GM23338 (cell line): ENCODE data around the gene PXYLP1. TPM values are rescaled to one million over a fixed set of nuclear protein-coding genes. Genes with fewer than 3 reads are reported as not detected.

Experiments used
- ATAC-seq: fragments of 200-7000 bp; cut with Tn5 transposase; 3 replicates; pipeline ENCODE4 v1.9.1; 2020
- DNase-seq: peaks from one replicate; pipeline ENCODE4 v3.0.0-alpha.2; 2015; ENCODE audit warnings: low spot score
- H2AFZ ChIP-seq: fragments of 200-600 bp; sonication (generic); 2 replicates; pipeline ENCODE4 v1.8.0; 2016; ENCODE audit warnings: antibody characterized with exemption, mild to moderate bottlenecking, moderate library complexity
- H3F3A ChIP-seq: fragments of 200-600 bp; sonication (generic); replicated peaks from 2 replicates; pipeline ENCODE4 v1.8.0; 2017; ENCODE audit warnings: antibody characterized with exemption, mixed run types, low read depth
- H3K27ac ChIP-seq: fragments of 200-600 bp; sonication (generic); 2 replicates; pipeline ENCODE4 v1.6.1; 2016; ENCODE audit warnings: low read depth
- H3K27me3 ChIP-seq: fragments of 200-600 bp; sonication (generic); 2 replicates; pipeline ENCODE4 v1.8.0; 2016; ENCODE audit warnings: mild to moderate bottlenecking, mixed run types, moderate library complexity; ENCODE audit not compliant: insufficient read depth
- H3K36me3 ChIP-seq: fragments of 200-600 bp; sonication (generic); 2 replicates; pipeline ENCODE4 v1.8.0; 2016; ENCODE audit warnings: mild to moderate bottlenecking; ENCODE audit not compliant: insufficient read depth
- H3K4me1 ChIP-seq: fragments of 200-600 bp; sonication (generic); 2 replicates; pipeline ENCODE4 v1.8.0; 2016; ENCODE audit warnings: mild to moderate bottlenecking, moderate library complexity; ENCODE audit not compliant: insufficient read depth
- H3K4me2 ChIP-seq: fragments of 200-600 bp; sonication (generic); 2 replicates; pipeline ENCODE4 v1.7.1; 2017; ENCODE audit warnings: mixed run types
- H3K4me3 ChIP-seq: fragments of 200-600 bp; sonication (generic); 2 replicates; pipeline ENCODE4 v1.6.1; 2016; ENCODE audit warnings: mixed run types
- H3K79me2 ChIP-seq: fragments of 200-600 bp; sonication (generic); replicated peaks from 2 replicates; pipeline ENCODE4 v1.8.0; 2017; ENCODE audit warnings: mild to moderate bottlenecking; ENCODE audit not compliant: insufficient read depth
- H3K9me2 ChIP-seq: fragments of 200-600 bp; sonication (generic); 2 replicates; pipeline ENCODE4 v1.8.0; 2017; ENCODE audit not compliant: insufficient read depth
- H4K20me1 ChIP-seq: fragments of 200-600 bp; sonication (generic); replicated peaks from 2 replicates; pipeline ENCODE4 v1.8.0; 2017; ENCODE audit warnings: mild to moderate bottlenecking; ENCODE audit not compliant: insufficient read depth
- H3K27ac Mint-ChIP-seq: 2 replicates; pipeline ENCODE4 v1.8.0; 2020; ENCODE audit warnings: inconsistent platforms, mild to moderate bottlenecking, moderate library complexity, mixed read lengths
- H3K27me3 Mint-ChIP-seq: 3 replicates; pipeline ENCODE4 v1.8.0; 2022; ENCODE audit warnings: low read depth, mild to moderate bottlenecking, moderate library complexity, mixed read lengths, inconsistent platforms; ENCODE audit not compliant: insufficient read depth, poor library complexity
- H3K36me3 Mint-ChIP-seq: 3 replicates; pipeline ENCODE4 v1.8.0; 2021; ENCODE audit warnings: low read depth, mild to moderate bottlenecking, inconsistent platforms, moderate library complexity, mixed read lengths
- H3K4me1 Mint-ChIP-seq: 3 replicates; pipeline ENCODE4 v1.8.0; 2020; ENCODE audit warnings: mild to moderate bottlenecking, inconsistent platforms, mixed read lengths
- H3K4me3 Mint-ChIP-seq: 3 replicates; pipeline ENCODE4 v1.8.0; 2021; ENCODE audit warnings: moderate library complexity, mild to moderate bottlenecking, inconsistent platforms, mixed read lengths
- H3K9me3 Mint-ChIP-seq: 3 replicates; pipeline ENCODE4 v1.8.0; 2020; ENCODE audit warnings: moderate library complexity, mild to moderate bottlenecking, inconsistent platforms, mixed read lengths
- CREB1 ChIP-seq: fragments of 250-450 bp; sonication (Bioruptor Pico); IDR thresholded peaks from 2 replicates; pipeline ENCODE4 v1.5.0; 2020; ENCODE audit warnings: low read depth, mild to moderate bottlenecking, moderate library complexity
- CTCF ChIP-seq, 2 experiments: fragments of 200-600 bp in 1 of 2; sonication (generic) in 1 of 2; conservative IDR thresholded peaks; 2 replicates each; pipeline versions ENCODE4 v1.5.1 to v1.6.1; 2016 to 2017; ENCODE audit warnings: antibody characterized with exemption in 2 of 2, low read depth in 2 of 2, mild to moderate bottlenecking in 2 of 2, moderate library complexity in 1 of 2
- ETS1 ChIP-seq: IDR thresholded peaks from 2 replicates; pipeline ENCODE4 v1.6.1; 2016; ENCODE audit warnings: antibody characterized with exemption
- EZH2 ChIP-seq: fragments of 200-600 bp; sonication (generic); IDR thresholded peaks from one replicate; pipeline ENCODE4 v1.8.0; 2017; ENCODE audit warnings: antibody characterized with exemption, mild to moderate bottlenecking, low read depth; ENCODE audit not compliant: unreplicated experiment
- EZH2phosphoT487 ChIP-seq: fragments of 200-600 bp; sonication (generic); IDR thresholded peaks from one replicate; pipeline ENCODE4 v1.8.1; 2018; ENCODE audit warnings: antibody characterized with exemption; ENCODE audit not compliant: unreplicated experiment
- JUNB ChIP-seq: IDR thresholded peaks from one replicate; pipeline ENCODE4 v1.6.1; 2016; ENCODE audit warnings: antibody characterized with exemption; ENCODE audit not compliant: unreplicated experiment
- NANOG ChIP-seq: IDR thresholded peaks from 2 replicates; pipeline ENCODE4 v1.6.1; 2016; ENCODE audit warnings: antibody characterized with exemption, borderline replicate concordance
- POLR2AphosphoS5 ChIP-seq: IDR thresholded peaks from 2 replicates; pipeline ENCODE4 v1.6.1; 2016; ENCODE audit warnings: antibody characterized with exemption, low read depth
- STAT1 ChIP-seq: IDR thresholded peaks from one replicate; pipeline ENCODE4 v1.6.1; 2016; ENCODE audit warnings: antibody characterized with exemption; ENCODE audit not compliant: unreplicated experiment
- ZNF114 ChIP-seq: fragments of 250-450 bp; sonication (Bioruptor Pico); IDR thresholded peaks from 2 replicates; pipeline ENCODE4 v1.5.0; 2020; ENCODE audit warnings: mild to moderate bottlenecking, moderate library complexity
- ZNF462 ChIP-seq: fragments of 250-450 bp; sonication (Bioruptor Pico); IDR thresholded peaks from 2 replicates; pipeline ENCODE4 v1.5.0; 2020; ENCODE audit warnings: mild to moderate bottlenecking, moderate library complexity
- polyA plus RNA-seq: library from polyadenylated mRNA; unstranded; fragments of >200 nt; fragmentation: Nextera tagmentation; extraction: Ambion mirVana; gene quantifications from 2 replicates; pipeline ENCODE4 v1.2.1, GENCODE V29; 2016
- total RNA-seq: library from RNA; depleted of rRNA; stranded (reverse); fragments of >200 nt; shearing (Covaris generic); gene quantifications from 2 replicates; pipeline ENCODE4 v1.2.3, GENCODE V29; 2014

PXYLP1 gene
- total and polyA plus RNA-seq, 2 experiments from 2014 or later = 8.9 to 20.1 TPM

- Histone ChIP-seq H3K9me2 (no peaks in the 10 kb centered on the region), H3K27ac (no peak overlapping the region), H3K4me3 (no peak overlapping the region), H3F3A (no peaks in the 10 kb centered on the region), H3K79me2 (peaks cover 6% of the 10 kb centered on the region; the same call in 1 of the 2 replicates), H3K27me3 (no peaks in the 10 kb centered on the region), H3K4me2 (no peak overlapping the region), H3K36me3 (no peaks in the 10 kb centered on the region; the same call in 1 of the 2 replicates), H2AFZ (no peak overlapping the region), H4K20me1 (0 out of 2 replicates have a peak, but pooled peaks cover 4% of the 10 kb centered on the region), H3K4me1 (peaks cover 20% of the 10 kb centered on the region)
- Mint-ChIP-seq H3K27ac (no peak overlapping the region; the same call in 1 of the 2 replicates), H3K36me3 (peaks cover 8% of the 10 kb centered on the region; the same call in 2 of the 3 replicates), H3K9me3 (no peaks in the 10 kb centered on the region), H3K27me3 (peaks cover 4% of the 10 kb centered on the region), H3K4me3 (no peak overlapping the region), H3K4me1 (peaks cover 45% of the 10 kb centered on the region)
- no peak for DNase-seq
- no peak for TF ChIP-seq CREB1 (CRISPR knock-in tag)
- TF ChIP-seq JUNB = no peak
- TF ChIP-seq STAT1 = no peak
- TF ChIP-seq CTCF (conservative IDR thresholded peaks at IDR 0.05; ENCODE audit: low read depth in 2 of 2) = no peak
- no peak for TF ChIP-seq ZNF462
- no peak for TF ChIP-seq NANOG
- no peak for TF ChIP-seq EZH2
- no peak for TF ChIP-seq POLR2AphosphoS5
- no peak for TF ChIP-seq EZH2phosphoT487
- no peak for TF ChIP-seq ETS1
- no peak for TF ChIP-seq ZNF114 (CRISPR knock-in tag)
- no peak for ATAC-seq
Observed at GRCh38 chr3:141240687-141241615, 9.3 kb downstream of the PXYLP1 start.
